Transverse colon (tissue), 4 donors: Measurements from ENCODE around the gene GLI3. TPM values are rescaled to one million over a fixed set of nuclear protein-coding genes. Genes with fewer than 3 reads are reported as not detected.

Experiments used
- DNase-seq: peaks from one replicate; pipeline ENCODE4 v3.0.0-alpha.2; 2019
- H3K27ac ChIP-seq, 4 donors: fragments of 200-600 bp; sonication (generic); 2 replicates each; pipeline ENCODE4 v1.5.1; 2016 to 2018; ENCODE audit warnings: inconsistent platforms in 4 of 4
- H3K27me3 ChIP-seq: fragments of 200-600 bp; sonication (generic); 2 replicates; pipeline ENCODE4 v1.5.1; 2017; ENCODE audit warnings: inconsistent platforms
- H3K36me3 ChIP-seq, 4 donors: fragments of 200-600 bp; sonication (generic); 2 replicates each; pipeline ENCODE4 v1.5.1; 2017 to 2019; ENCODE audit warnings: inconsistent platforms in 4 of 4
- H3K4me1 ChIP-seq, 4 donors: fragments of 200-600 bp; sonication (generic); 2 replicates each; pipeline ENCODE4 v1.5.1; 2017 to 2020; ENCODE audit warnings: inconsistent platforms in 4 of 4
- H3K4me3 ChIP-seq, 4 donors: fragments of 200-600 bp; sonication (generic); 1 replicate in 1 of 4; 2 replicates in 3 of 4; pipeline versions ENCODE4 v1.5.1 to v1.6.1; 2017 to 2019; ENCODE audit warnings: inconsistent platforms in 4 of 4
- H3K9me3 ChIP-seq, 2 donors: fragments of 200-600 bp; sonication (generic); 2 replicates each; pipeline ENCODE4 v1.5.1; 2017 to 2019; ENCODE audit warnings: inconsistent platforms in 2 of 2
- EP300 ChIP-seq: sonication (generic); formaldehyde crosslinking; IDR thresholded peaks from one replicate; pipeline ENCODE4 v1.6.1; 2017; ENCODE audit warnings: antibody characterized with exemption, low read depth
- POLR2A ChIP-seq: fragments of 450-650 bp; IDR thresholded peaks from one replicate; pipeline ENCODE4 v1.6.1; 2016; ENCODE audit warnings: antibody characterized with exemption, mild to moderate bottlenecking, moderate library complexity
- POLR2AphosphoS5 ChIP-seq, 3 donors: sonication (generic); formaldehyde crosslinking; IDR thresholded peaks; one replicate each; pipeline ENCODE4 v1.6.1; 2016; ENCODE audit warnings: antibody characterized with exemption in 3 of 3
- WGBS, 2 donors: methylation state at CpG; one replicate each; pipeline ENCODE4 v1.1.5; 2018; ENCODE audit warnings: low coverage in 1 of 2; 5-methylcytosine and 5-hydroxymethylcytosine counted together
- in situ Hi-C, 4 donors: fragments of 200-750 bp; cut with MboI; loops; one replicate each; pipeline versions ENCODE4 v1.15.0 to v1.15.1; 2017; ENCODE audit warnings: low sequenced_read_pairs in 3 of 4, low pct_ligation_motif_present in 1 of 4, low pct_unique_long_range_greater_than_20kb in 1 of 4
- intact Hi-C: fragments of 100-400 bp; cut with DNase I; formaldehyde crosslinking; loops from one replicate; pipeline ENCODE4 v1.15.1; 2023; ENCODE audit warnings: low total_unique reads
- total RNA-seq, 4 donors: library from RNA; depleted of rRNA; stranded (reverse); fragments of >200 nt; gene quantifications; one replicate each; pipeline ENCODE4 v1.1.0, GENCODE V29; 2016
- TF ChIP-seq, protein P1 (sequence below), 5 experiments: fragments of 200-600 bp in 3 of 5; fragments of 450-650 bp in 2 of 5; sonication (generic) in 3 of 5; IDR thresholded peaks; 1 replicate in 2 of 5; 2 replicates in 3 of 5; pipeline ENCODE4 v1.5.1; 2016 to 2017; ENCODE audit warnings: antibody characterized with exemption in 5 of 5, inconsistent platforms in 3 of 5, mild to moderate bottlenecking in 2 of 5, moderate library complexity in 1 of 5

Gene GLI3
- total RNA-seq, 4 donors from 2014 or later, result 3.7 to 41.1 (median 5.3) TPM

DNA sequence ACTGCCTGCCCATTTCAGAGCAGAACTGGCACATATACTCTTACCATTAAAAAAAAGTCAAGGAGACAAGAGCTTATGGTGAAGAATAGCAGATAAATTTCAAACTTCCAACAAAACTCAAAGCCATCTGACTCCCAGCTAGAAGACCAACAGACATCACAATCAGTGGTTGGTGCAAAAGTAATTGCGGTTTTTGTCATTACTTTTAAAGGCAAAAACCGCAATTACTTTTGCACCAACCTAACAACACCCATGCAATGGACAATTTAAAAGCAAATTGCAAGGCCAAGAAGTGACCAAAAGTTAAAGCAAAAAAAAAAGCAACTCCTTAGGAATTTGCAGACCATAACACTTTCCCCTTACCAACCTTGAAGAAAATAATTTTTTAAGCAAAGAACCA is 18.8 kb downstream of the GLI3 start:
- TF ChIP-seq, protein P1, sequence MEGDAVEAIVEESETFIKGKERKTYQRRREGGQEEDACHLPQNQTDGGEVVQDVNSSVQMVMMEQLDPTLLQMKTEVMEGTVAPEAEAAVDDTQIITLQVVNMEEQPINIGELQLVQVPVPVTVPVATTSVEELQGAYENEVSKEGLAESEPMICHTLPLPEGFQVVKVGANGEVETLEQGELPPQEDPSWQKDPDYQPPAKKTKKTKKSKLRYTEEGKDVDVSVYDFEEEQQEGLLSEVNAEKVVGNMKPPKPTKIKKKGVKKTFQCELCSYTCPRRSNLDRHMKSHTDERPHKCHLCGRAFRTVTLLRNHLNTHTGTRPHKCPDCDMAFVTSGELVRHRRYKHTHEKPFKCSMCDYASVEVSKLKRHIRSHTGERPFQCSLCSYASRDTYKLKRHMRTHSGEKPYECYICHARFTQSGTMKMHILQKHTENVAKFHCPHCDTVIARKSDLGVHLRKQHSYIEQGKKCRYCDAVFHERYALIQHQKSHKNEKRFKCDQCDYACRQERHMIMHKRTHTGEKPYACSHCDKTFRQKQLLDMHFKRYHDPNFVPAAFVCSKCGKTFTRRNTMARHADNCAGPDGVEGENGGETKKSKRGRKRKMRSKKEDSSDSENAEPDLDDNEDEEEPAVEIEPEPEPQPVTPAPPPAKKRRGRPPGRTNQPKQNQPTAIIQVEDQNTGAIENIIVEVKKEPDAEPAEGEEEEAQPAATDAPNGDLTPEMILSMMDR (IDR thresholded peaks at IDR 0.05), result no peak
- no peak for TF ChIP-seq POLR2AphosphoS5 (IDR thresholded peaks at IDR 0.05)
- TF ChIP-seq POLR2A, result no peak
- TF ChIP-seq EP300, result no peak
- intact Hi-C loops, result no loop called here
- Histone ChIP-seq H3K9me3 (no peaks in the 10 kb centered on the region), H3K27ac (peak overlapping the region in 1 of 4 donors; percentile 38), H3K4me1 (no peaks in the 10 kb centered on the region), H3K36me3 (no peaks in the 10 kb centered on the region), H3K4me3 (no peak overlapping the region), H3K27me3 (no peaks in the 10 kb centered on the region)
- no peak for DNase-seq
- in situ Hi-C loops, result no loop called here
- WGBS, 2 donors, result 83% methylated on average over 2 of the region's 2 CpGs; no CpG with 5 or more reads in 1 of the 2 donors

DNA sequence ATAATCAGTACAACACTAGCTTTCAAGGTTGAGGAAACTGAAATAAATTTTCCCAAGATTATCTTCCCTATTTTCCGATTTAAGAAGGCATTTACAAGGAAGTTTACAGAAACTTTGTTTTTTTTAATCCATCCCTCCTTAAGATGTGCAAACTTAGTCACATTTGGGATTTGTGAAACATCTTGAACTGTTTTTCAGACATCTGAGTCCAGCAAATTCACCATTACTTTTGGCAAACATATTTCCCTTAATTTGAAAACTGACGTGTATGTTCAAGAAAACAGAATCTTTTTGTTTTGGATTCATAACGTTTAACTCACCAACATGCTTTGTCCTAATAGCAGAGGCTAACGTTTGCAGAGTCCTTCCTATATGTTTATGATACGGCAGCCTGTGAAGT is 19.5 kb downstream of the GLI3 start:
- in situ Hi-C loops (no loop called here), intact Hi-C loops (no loop called here)
- Histone ChIP-seq H3K9me3 (no peaks in the 10 kb centered on the region), H3K36me3 (no peaks in the 10 kb centered on the region), H3K27me3 (no peaks in the 10 kb centered on the region), H3K27ac (peak overlapping the region in 1 of 4 donors; percentile 38), H3K4me3 (no peak overlapping the region), H3K4me1 (no peaks in the 10 kb centered on the region)
- 65 to 71% methylated on average over 5 of the region's 5 CpGs for WGBS, 2 donors
- no peak for TF ChIP-seq EP300
- TF ChIP-seq, protein P1 (IDR thresholded peaks at IDR 0.05), result no peak
- no peak for TF ChIP-seq POLR2A
- no peak for TF ChIP-seq POLR2AphosphoS5 (IDR thresholded peaks at IDR 0.05)
- DNase-seq, result no peak

DNA sequence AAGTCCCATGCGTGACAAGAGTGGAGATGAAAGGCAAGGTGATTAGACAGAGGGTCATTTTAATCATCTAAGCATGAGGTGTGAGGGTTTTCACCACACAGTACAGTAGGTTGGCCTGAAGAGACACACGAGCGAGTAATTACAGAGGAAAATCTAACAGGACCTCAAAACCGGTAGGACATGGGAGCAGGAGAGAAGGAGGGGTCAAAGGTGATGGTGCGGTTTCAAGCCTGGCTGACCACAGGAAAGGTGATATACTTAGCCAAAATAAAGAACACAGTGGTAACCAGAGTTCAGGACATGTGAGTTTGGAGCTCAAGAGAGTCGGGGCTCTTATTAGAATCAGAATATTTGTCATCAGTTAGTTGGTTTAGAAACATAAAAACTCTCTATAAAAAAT is 20.0 kb downstream of the GLI3 start:
- Histone ChIP-seq H3K4me1 (no peaks in the 10 kb centered on the region), H3K27ac (peak overlapping the region in 1 of 4 donors; percentile 38), H3K27me3 (no peaks in the 10 kb centered on the region), H3K4me3 (no peak overlapping the region), H3K9me3 (no peaks in the 10 kb centered on the region), H3K36me3 (no peaks in the 10 kb centered on the region)
- DNase-seq, result no peak
- intact Hi-C loops, result no loop called here
- TF ChIP-seq, protein P1 (IDR thresholded peaks at IDR 0.05), result no peak
- TF ChIP-seq POLR2AphosphoS5 (IDR thresholded peaks at IDR 0.05), result no peak
- TF ChIP-seq POLR2A, result no peak
- TF ChIP-seq EP300, result no peak
- in situ Hi-C loops, result no loop called here
- WGBS, 2 donors, result 82 to 86% methylated on average over 6 of the region's 6 CpGs

DNA sequence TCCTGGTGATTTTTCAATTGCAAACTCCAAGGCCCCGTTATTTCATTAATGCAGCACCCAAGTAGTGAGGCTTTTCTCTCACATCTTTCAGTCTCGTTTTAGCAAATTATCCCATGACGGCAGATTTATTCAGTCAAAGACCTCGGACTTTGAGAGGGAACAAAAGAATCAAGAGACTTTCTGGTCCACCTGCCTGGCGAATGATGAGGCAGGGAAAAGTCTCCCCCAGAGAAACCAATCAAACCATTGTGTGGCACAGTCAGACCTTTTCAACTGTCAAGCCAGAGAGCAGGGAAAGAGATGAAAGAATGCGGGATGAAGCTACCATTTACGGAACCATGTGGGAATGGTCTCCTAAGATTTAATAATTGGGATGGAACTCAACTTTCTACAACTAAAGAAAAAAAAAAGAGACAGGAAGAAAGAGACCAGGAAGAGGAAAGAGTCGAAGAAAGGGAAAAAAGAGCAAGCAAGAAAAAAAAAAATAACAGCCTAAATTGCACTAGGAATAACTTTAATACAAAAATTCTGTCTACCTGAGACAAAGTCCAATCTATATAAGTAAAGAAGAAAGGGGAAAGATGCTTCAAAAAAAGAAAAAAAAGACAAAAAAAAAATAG is 22.8 kb downstream of the GLI3 start:
- Histone ChIP-seq H3K36me3 (no peaks in the 10 kb centered on the region), H3K9me3 (no peaks in the 10 kb centered on the region), H3K4me1 (peaks cover 0 to 5% (median 0%) of the 10 kb centered on the region in 4 donors), H3K27ac (no peak overlapping the region), H3K4me3 (no peak overlapping the region), H3K27me3 (no peaks in the 10 kb centered on the region)
- TF ChIP-seq EP300 (no peak), POLR2A (no peak), POLR2AphosphoS5 (IDR thresholded peaks at IDR 0.05) (no peak)
- TF ChIP-seq, protein P1 (IDR thresholded peaks at IDR 0.05), result no peak
- no peak for DNase-seq
- WGBS, 2 donors, result 74 to 79% methylated on average over 8 of the region's 8 CpGs
- in situ Hi-C loops (no loop called here), intact Hi-C loops (loop anchor here (2.0 kb wide), 1 partner anchor 33 kb away; no protein-coding TSS in a partner anchor)
